GM23338 (cell line): ENCODE data around the gene TAS2R3. TPM values are rescaled to one million over a fixed set of nuclear protein-coding genes. Genes with fewer than 3 reads are reported as not detected.

Source experiments
- ATAC-seq: fragments of 200-7000 bp; cut with Tn5 transposase; 3 replicates; pipeline ENCODE4 v1.9.1; 2020
- DNase-seq: peaks from one replicate; pipeline ENCODE4 v3.0.0-alpha.2; 2015; ENCODE audit warnings: low spot score
- H2AFZ ChIP-seq: fragments of 200-600 bp; sonication (generic); 2 replicates; pipeline ENCODE4 v1.8.0; 2016; ENCODE audit warnings: antibody characterized with exemption, mild to moderate bottlenecking, moderate library complexity
- H3F3A ChIP-seq: fragments of 200-600 bp; sonication (generic); replicated peaks from 2 replicates; pipeline ENCODE4 v1.8.0; 2017; ENCODE audit warnings: antibody characterized with exemption, mixed run types, low read depth
- H3K27ac ChIP-seq: fragments of 200-600 bp; sonication (generic); 2 replicates; pipeline ENCODE4 v1.6.1; 2016; ENCODE audit warnings: low read depth
- H3K27me3 ChIP-seq: fragments of 200-600 bp; sonication (generic); 2 replicates; pipeline ENCODE4 v1.8.0; 2016; ENCODE audit warnings: mild to moderate bottlenecking, mixed run types, moderate library complexity; ENCODE audit not compliant: insufficient read depth
- H3K36me3 ChIP-seq: fragments of 200-600 bp; sonication (generic); 2 replicates; pipeline ENCODE4 v1.8.0; 2016; ENCODE audit warnings: mild to moderate bottlenecking; ENCODE audit not compliant: insufficient read depth
- H3K4me1 ChIP-seq: fragments of 200-600 bp; sonication (generic); 2 replicates; pipeline ENCODE4 v1.8.0; 2016; ENCODE audit warnings: mild to moderate bottlenecking, moderate library complexity; ENCODE audit not compliant: insufficient read depth
- H3K4me2 ChIP-seq: fragments of 200-600 bp; sonication (generic); 2 replicates; pipeline ENCODE4 v1.7.1; 2017; ENCODE audit warnings: mixed run types
- H3K4me3 ChIP-seq: fragments of 200-600 bp; sonication (generic); 2 replicates; pipeline ENCODE4 v1.6.1; 2016; ENCODE audit warnings: mixed run types
- H3K79me2 ChIP-seq: fragments of 200-600 bp; sonication (generic); replicated peaks from 2 replicates; pipeline ENCODE4 v1.8.0; 2017; ENCODE audit warnings: mild to moderate bottlenecking; ENCODE audit not compliant: insufficient read depth
- H3K9me2 ChIP-seq: fragments of 200-600 bp; sonication (generic); 2 replicates; pipeline ENCODE4 v1.8.0; 2017; ENCODE audit not compliant: insufficient read depth
- H4K20me1 ChIP-seq: fragments of 200-600 bp; sonication (generic); replicated peaks from 2 replicates; pipeline ENCODE4 v1.8.0; 2017; ENCODE audit warnings: mild to moderate bottlenecking; ENCODE audit not compliant: insufficient read depth
- H3K27ac Mint-ChIP-seq: 2 replicates; pipeline ENCODE4 v1.8.0; 2020; ENCODE audit warnings: inconsistent platforms, mild to moderate bottlenecking, moderate library complexity, mixed read lengths
- H3K27me3 Mint-ChIP-seq: 3 replicates; pipeline ENCODE4 v1.8.0; 2022; ENCODE audit warnings: low read depth, mild to moderate bottlenecking, moderate library complexity, mixed read lengths, inconsistent platforms; ENCODE audit not compliant: insufficient read depth, poor library complexity
- H3K36me3 Mint-ChIP-seq: 3 replicates; pipeline ENCODE4 v1.8.0; 2021; ENCODE audit warnings: low read depth, mild to moderate bottlenecking, inconsistent platforms, moderate library complexity, mixed read lengths
- H3K4me1 Mint-ChIP-seq: 3 replicates; pipeline ENCODE4 v1.8.0; 2020; ENCODE audit warnings: mild to moderate bottlenecking, inconsistent platforms, mixed read lengths
- H3K4me3 Mint-ChIP-seq: 3 replicates; pipeline ENCODE4 v1.8.0; 2021; ENCODE audit warnings: moderate library complexity, mild to moderate bottlenecking, inconsistent platforms, mixed read lengths
- H3K9me3 Mint-ChIP-seq: 3 replicates; pipeline ENCODE4 v1.8.0; 2020; ENCODE audit warnings: moderate library complexity, mild to moderate bottlenecking, inconsistent platforms, mixed read lengths
- CREB1 ChIP-seq: fragments of 250-450 bp; sonication (Bioruptor Pico); IDR thresholded peaks from 2 replicates; pipeline ENCODE4 v1.5.0; 2020; ENCODE audit warnings: low read depth, mild to moderate bottlenecking, moderate library complexity
- EZH2 ChIP-seq: fragments of 200-600 bp; sonication (generic); IDR thresholded peaks from one replicate; pipeline ENCODE4 v1.8.0; 2017; ENCODE audit warnings: antibody characterized with exemption, mild to moderate bottlenecking, low read depth; ENCODE audit not compliant: unreplicated experiment
- EZH2phosphoT487 ChIP-seq: fragments of 200-600 bp; sonication (generic); IDR thresholded peaks from one replicate; pipeline ENCODE4 v1.8.1; 2018; ENCODE audit warnings: antibody characterized with exemption; ENCODE audit not compliant: unreplicated experiment
- JUNB ChIP-seq: IDR thresholded peaks from one replicate; pipeline ENCODE4 v1.6.1; 2016; ENCODE audit warnings: antibody characterized with exemption; ENCODE audit not compliant: unreplicated experiment
- NANOG ChIP-seq: IDR thresholded peaks from 2 replicates; pipeline ENCODE4 v1.6.1; 2016; ENCODE audit warnings: antibody characterized with exemption, borderline replicate concordance
- POLR2AphosphoS5 ChIP-seq: IDR thresholded peaks from 2 replicates; pipeline ENCODE4 v1.6.1; 2016; ENCODE audit warnings: antibody characterized with exemption, low read depth
- STAT1 ChIP-seq: IDR thresholded peaks from one replicate; pipeline ENCODE4 v1.6.1; 2016; ENCODE audit warnings: antibody characterized with exemption; ENCODE audit not compliant: unreplicated experiment
- ZNF114 ChIP-seq: fragments of 250-450 bp; sonication (Bioruptor Pico); IDR thresholded peaks from 2 replicates; pipeline ENCODE4 v1.5.0; 2020; ENCODE audit warnings: mild to moderate bottlenecking, moderate library complexity
- ZNF331 ChIP-seq: fragments of 250-450 bp; sonication (Bioruptor Pico); IDR thresholded peaks from 2 replicates; pipeline ENCODE4 v1.5.0; 2020; ENCODE audit warnings: low read depth, mild to moderate bottlenecking, moderate library complexity
- polyA plus RNA-seq: library from polyadenylated mRNA; unstranded; fragments of >200 nt; fragmentation: Nextera tagmentation; extraction: Ambion mirVana; gene quantifications from 2 replicates; pipeline ENCODE4 v1.2.1, GENCODE V29; 2016
- total RNA-seq: library from RNA; depleted of rRNA; stranded (reverse); fragments of >200 nt; shearing (Covaris generic); gene quantifications from 2 replicates; pipeline ENCODE4 v1.2.3, GENCODE V29; 2014
- TF ChIP-seq, protein P1 (sequence below), 2 experiments: fragments of 200-600 bp in 1 of 2; sonication (generic) in 1 of 2; conservative IDR thresholded peaks; 2 replicates each; pipeline versions ENCODE4 v1.5.1 to v1.6.1; 2016 to 2017; ENCODE audit warnings: antibody characterized with exemption in 2 of 2, low read depth in 2 of 2, mild to moderate bottlenecking in 2 of 2, moderate library complexity in 1 of 2
- TF ChIP-seq, protein P2 (sequence below): fragments of 250-450 bp; sonication (Bioruptor Pico); IDR thresholded peaks from 2 replicates; pipeline ENCODE4 v1.5.0; 2020; ENCODE audit warnings: mild to moderate bottlenecking, moderate library complexity
- TF ChIP-seq, protein P3 (sequence below): IDR thresholded peaks from 2 replicates; pipeline ENCODE4 v1.6.1; 2016; ENCODE audit warnings: antibody characterized with exemption
- TF ChIP-seq, protein P4 (sequence below): IDR thresholded peaks from one replicate; pipeline ENCODE4 v1.6.1; 2018; ENCODE audit warnings: antibody characterized with exemption; ENCODE audit not compliant: unreplicated experiment

Gene TAS2R3
- total and polyA plus RNA-seq, 2 experiments from 2014 or later: 6.9 TPM; not detected in 1

- no peaks in the 10 kb centered on the region; the same call in 2 of the 3 replicates for H3K36me3 Mint-ChIP-seq
- H3K36me3 ChIP-seq: peaks cover 8% of the 10 kb centered on the region; the same call in 1 of the 2 replicates
- H3K9me3 Mint-ChIP-seq: no peaks in the 10 kb centered on the region
- H3K4me3 Mint-ChIP-seq: no peak overlapping the region
- H3K79me2 ChIP-seq: no peaks in the 10 kb centered on the region
- H3K27me3 Mint-ChIP-seq: no peaks in the 10 kb centered on the region
- TF ChIP-seq CREB1 (no peak), ZNF331 (CRISPR knock-in tag) (no peak), ZNF114 (CRISPR knock-in tag) (no peak), JUNB (no peak), EZH2phosphoT487 (no peak), POLR2AphosphoS5 (no peak), EZH2 (no peak), NANOG (no peak), STAT1 (no peak)
- TF ChIP-seq, protein P1, sequence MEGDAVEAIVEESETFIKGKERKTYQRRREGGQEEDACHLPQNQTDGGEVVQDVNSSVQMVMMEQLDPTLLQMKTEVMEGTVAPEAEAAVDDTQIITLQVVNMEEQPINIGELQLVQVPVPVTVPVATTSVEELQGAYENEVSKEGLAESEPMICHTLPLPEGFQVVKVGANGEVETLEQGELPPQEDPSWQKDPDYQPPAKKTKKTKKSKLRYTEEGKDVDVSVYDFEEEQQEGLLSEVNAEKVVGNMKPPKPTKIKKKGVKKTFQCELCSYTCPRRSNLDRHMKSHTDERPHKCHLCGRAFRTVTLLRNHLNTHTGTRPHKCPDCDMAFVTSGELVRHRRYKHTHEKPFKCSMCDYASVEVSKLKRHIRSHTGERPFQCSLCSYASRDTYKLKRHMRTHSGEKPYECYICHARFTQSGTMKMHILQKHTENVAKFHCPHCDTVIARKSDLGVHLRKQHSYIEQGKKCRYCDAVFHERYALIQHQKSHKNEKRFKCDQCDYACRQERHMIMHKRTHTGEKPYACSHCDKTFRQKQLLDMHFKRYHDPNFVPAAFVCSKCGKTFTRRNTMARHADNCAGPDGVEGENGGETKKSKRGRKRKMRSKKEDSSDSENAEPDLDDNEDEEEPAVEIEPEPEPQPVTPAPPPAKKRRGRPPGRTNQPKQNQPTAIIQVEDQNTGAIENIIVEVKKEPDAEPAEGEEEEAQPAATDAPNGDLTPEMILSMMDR (conservative IDR thresholded peaks at IDR 0.05; ENCODE audit: low read depth in 2 of 2): no peak
- TF ChIP-seq, protein P2, sequence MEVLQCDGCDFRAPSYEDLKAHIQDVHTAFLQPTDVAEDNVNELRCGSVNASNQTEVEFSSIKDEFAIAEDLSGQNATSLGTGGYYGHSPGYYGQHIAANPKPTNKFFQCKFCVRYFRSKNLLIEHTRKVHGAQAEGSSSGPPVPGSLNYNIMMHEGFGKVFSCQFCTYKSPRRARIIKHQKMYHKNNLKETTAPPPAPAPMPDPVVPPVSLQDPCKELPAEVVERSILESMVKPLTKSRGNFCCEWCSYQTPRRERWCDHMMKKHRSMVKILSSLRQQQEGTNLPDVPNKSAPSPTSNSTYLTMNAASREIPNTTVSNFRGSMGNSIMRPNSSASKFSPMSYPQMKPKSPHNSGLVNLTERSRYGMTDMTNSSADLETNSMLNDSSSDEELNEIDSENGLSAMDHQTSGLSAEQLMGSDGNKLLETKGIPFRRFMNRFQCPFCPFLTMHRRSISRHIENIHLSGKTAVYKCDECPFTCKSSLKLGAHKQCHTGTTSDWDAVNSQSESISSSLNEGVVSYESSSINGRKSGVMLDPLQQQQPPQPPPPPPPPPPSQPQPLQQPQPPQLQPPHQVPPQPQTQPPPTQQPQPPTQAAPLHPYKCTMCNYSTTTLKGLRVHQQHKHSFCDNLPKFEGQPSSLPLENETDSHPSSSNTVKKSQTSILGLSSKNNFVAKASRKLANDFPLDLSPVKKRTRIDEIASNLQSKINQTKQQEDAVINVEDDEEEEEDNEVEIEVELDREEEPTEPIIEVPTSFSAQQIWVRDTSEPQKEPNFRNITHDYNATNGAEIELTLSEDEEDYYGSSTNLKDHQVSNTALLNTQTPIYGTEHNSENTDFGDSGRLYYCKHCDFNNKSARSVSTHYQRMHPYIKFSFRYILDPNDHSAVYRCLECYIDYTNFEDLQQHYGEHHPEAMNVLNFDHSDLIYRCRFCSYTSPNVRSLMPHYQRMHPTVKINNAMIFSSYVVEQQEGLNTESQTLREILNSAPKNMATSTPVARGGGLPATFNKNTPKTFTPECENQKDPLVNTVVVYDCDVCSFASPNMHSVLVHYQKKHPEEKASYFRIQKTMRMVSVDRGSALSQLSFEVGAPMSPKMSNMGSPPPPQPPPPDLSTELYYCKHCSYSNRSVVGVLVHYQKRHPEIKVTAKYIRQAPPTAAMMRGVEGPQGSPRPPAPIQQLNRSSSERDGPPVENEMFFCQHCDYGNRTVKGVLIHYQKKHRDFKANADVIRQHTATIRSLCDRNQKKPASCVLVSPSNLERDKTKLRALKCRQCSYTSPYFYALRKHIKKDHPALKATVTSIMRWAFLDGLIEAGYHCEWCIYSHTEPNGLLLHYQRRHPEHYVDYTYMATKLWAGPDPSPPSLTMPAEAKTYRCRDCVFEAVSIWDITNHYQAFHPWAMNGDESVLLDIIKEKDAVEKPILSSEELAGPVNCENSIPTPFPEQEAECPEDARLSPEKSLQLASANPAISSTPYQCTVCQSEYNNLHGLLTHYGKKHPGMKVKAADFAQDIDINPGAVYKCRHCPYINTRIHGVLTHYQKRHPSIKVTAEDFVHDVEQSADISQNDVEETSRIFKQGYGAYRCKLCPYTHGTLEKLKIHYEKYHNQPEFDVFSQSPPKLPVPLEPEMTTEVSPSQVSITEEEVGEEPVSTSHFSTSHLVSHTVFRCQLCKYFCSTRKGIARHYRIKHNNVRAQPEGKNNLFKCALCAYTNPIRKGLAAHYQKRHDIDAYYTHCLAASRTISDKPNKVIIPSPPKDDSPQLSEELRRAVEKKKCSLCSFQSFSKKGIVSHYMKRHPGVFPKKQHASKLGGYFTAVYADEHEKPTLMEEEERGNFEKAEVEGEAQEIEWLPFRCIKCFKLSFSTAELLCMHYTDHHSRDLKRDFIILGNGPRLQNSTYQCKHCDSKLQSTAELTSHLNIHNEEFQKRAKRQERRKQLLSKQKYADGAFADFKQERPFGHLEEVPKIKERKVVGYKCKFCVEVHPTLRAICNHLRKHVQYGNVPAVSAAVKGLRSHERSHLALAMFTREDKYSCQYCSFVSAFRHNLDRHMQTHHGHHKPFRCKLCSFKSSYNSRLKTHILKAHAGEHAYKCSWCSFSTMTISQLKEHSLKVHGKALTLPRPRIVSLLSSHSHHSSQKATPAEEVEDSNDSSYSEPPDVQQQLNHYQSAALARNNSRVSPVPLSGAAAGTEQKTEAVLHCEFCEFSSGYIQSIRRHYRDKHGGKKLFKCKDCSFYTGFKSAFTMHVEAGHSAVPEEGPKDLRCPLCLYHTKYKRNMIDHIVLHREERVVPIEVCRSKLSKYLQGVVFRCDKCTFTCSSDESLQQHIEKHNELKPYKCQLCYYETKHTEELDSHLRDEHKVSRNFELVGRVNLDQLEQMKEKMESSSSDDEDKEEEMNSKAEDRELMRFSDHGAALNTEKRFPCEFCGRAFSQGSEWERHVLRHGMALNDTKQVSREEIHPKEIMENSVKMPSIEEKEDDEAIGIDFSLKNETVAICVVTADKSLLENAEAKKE (CRISPR knock-in tag): no peak
- TF ChIP-seq, protein P3, sequence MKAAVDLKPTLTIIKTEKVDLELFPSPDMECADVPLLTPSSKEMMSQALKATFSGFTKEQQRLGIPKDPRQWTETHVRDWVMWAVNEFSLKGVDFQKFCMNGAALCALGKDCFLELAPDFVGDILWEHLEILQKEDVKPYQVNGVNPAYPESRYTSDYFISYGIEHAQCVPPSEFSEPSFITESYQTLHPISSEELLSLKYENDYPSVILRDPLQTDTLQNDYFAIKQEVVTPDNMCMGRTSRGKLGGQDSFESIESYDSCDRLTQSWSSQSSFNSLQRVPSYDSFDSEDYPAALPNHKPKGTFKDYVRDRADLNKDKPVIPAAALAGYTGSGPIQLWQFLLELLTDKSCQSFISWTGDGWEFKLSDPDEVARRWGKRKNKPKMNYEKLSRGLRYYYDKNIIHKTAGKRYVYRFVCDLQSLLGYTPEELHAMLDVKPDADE: no peak
- TF ChIP-seq, protein P4, sequence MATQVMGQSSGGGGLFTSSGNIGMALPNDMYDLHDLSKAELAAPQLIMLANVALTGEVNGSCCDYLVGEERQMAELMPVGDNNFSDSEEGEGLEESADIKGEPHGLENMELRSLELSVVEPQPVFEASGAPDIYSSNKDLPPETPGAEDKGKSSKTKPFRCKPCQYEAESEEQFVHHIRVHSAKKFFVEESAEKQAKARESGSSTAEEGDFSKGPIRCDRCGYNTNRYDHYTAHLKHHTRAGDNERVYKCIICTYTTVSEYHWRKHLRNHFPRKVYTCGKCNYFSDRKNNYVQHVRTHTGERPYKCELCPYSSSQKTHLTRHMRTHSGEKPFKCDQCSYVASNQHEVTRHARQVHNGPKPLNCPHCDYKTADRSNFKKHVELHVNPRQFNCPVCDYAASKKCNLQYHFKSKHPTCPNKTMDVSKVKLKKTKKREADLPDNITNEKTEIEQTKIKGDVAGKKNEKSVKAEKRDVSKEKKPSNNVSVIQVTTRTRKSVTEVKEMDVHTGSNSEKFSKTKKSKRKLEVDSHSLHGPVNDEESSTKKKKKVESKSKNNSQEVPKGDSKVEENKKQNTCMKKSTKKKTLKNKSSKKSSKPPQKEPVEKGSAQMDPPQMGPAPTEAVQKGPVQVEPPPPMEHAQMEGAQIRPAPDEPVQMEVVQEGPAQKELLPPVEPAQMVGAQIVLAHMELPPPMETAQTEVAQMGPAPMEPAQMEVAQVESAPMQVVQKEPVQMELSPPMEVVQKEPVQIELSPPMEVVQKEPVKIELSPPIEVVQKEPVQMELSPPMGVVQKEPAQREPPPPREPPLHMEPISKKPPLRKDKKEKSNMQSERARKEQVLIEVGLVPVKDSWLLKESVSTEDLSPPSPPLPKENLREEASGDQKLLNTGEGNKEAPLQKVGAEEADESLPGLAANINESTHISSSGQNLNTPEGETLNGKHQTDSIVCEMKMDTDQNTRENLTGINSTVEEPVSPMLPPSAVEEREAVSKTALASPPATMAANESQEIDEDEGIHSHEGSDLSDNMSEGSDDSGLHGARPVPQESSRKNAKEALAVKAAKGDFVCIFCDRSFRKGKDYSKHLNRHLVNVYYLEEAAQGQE: no peak
- H3K4me3 ChIP-seq: no peak overlapping the region
- H3K4me2 ChIP-seq: no peak overlapping the region
- H3K27me3 ChIP-seq: no peaks in the 10 kb centered on the region
- H3K9me2 ChIP-seq: no peaks in the 10 kb centered on the region
- no peak overlapping the region for H2AFZ ChIP-seq
- H3K4me1 Mint-ChIP-seq: no peaks in the 10 kb centered on the region; the same call in 2 of the 3 replicates
- no peaks in the 10 kb centered on the region for H4K20me1 ChIP-seq
- DNase-seq: no peak
- ATAC-seq: no peak
- no peaks in the 10 kb centered on the region for H3F3A ChIP-seq
- H3K27ac ChIP-seq: no peak overlapping the region
- H3K27ac Mint-ChIP-seq: no peak overlapping the region
- no peaks in the 10 kb centered on the region for H3K4me1 ChIP-seq
These were observed 24.4 kb downstream of the TAS2R3 start for GRCh38 chr7:141788296-141788695.
